ENCODE results near the gene DMAC2L. TPM values are rescaled to one million over a fixed set of nuclear protein-coding genes. Genes with fewer than 3 reads are reported as not detected.
"Not testable (repeated sequence)": the region's sequence is repeated elsewhere in the genome, so short reads cannot be mapped to it uniquely, and the experiment has no call there.

The DMAC2L gene
- total RNA-seq, 1 experiment from 2014 or later = 14.0 TPM

- CTCF ChIA-PET = interaction anchor here (0.7 to 1.0 kb wide), 2 partner anchors 9 to 19 kb away, joined by 3 read pairs; no protein-coding TSS in a partner anchor
- H3K4me1 Mint-ChIP-seq = 0 out of 2 replicates have a peak, but pooled peaks cover 2% of the 10 kb centered on the region
- POLR2A ChIA-PET = no interaction called here
- H3K27me3 Mint-ChIP-seq (ENCODE audit: low read depth) = no peaks in the 10 kb centered on the region
- H3K36me3 Mint-ChIP-seq = no peaks in the 10 kb centered on the region
- TF ChIP-seq NFYB (CRISPR knock-in tag; conservative IDR thresholded peaks at IDR 0.05; ENCODE audit: low read depth) = no peak
- no peak for TF ChIP-seq ZNF396 (CRISPR knock-in tag; IDR thresholded peaks at IDR 0.05; ENCODE audit: borderline replicate concordance)
- no peak for TF ChIP-seq USF1 (CRISPR knock-in tag; IDR thresholded peaks at IDR 0.05)
- no peak for TF ChIP-seq ELF4 (CRISPR knock-in tag; IDR thresholded peaks at IDR 0.05; ENCODE audit: low read depth)
- ATAC-seq (no peak), DNase-seq (ENCODE audit: low spot score) (no peak)
- no peak overlapping the region for H3K4me3 Mint-ChIP-seq
- H3K9me3 Mint-ChIP-seq = peaks cover 7% of the 10 kb centered on the region
- H3K27ac Mint-ChIP-seq = no peak overlapping the region
Measured at GRCh38 chr14:50360093-50360492, 48.0 kb downstream of the DMAC2L start.

GRCh38 chr14:50360851-50361250, 48.7 kb downstream of the DMAC2L start:
- no peak for TF ChIP-seq ZBTB21 (CRISPR knock-in tag; IDR thresholded peaks at IDR 0.05; ENCODE audit: borderline replicate concordance)
- TF ChIP-seq NFATC4 (CRISPR knock-in tag; IDR thresholded peaks at IDR 0.05) = no peak
- TF ChIP-seq, protein P1, sequence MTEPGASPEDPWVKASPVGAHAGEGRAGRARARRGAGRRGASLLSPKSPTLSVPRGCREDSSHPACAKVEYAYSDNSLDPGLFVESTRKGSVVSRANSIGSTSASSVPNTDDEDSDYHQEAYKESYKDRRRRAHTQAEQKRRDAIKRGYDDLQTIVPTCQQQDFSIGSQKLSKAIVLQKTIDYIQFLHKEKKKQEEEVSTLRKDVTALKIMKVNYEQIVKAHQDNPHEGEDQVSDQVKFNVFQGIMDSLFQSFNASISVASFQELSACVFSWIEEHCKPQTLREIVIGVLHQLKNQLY (CRISPR knock-in tag; IDR thresholded peaks at IDR 0.05) = no peak
- no peak for TF ChIP-seq USF1 (CRISPR knock-in tag; IDR thresholded peaks at IDR 0.05)
- TF ChIP-seq ZNF317 (CRISPR knock-in tag; IDR thresholded peaks at IDR 0.05; ENCODE audit: borderline replicate concordance, low read depth) = no peak
- H3K27ac Mint-ChIP-seq = no peak overlapping the region
- no peaks in the 10 kb centered on the region for H3K36me3 Mint-ChIP-seq
- ChIA-PET POLR2A (no interaction called here), CTCF (no interaction called here)
- ATAC-seq (no peak), DNase-seq (ENCODE audit: low spot score) (no peak)
- no peaks in the 10 kb centered on the region for H3K4me1 Mint-ChIP-seq
- H3K4me3 Mint-ChIP-seq = no peak overlapping the region
- H3K9me3 Mint-ChIP-seq = peaks cover 7% of the 10 kb centered on the region
- H3K27me3 Mint-ChIP-seq (ENCODE audit: low read depth) = no peaks in the 10 kb centered on the region

- DNase-seq (ENCODE audit: low spot score); POLR2A ChIA-PET; H3K4me3 Mint-ChIP-seq; H3K36me3 Mint-ChIP-seq; H3K27me3 Mint-ChIP-seq (ENCODE audit: low read depth); H3K4me1 Mint-ChIP-seq; H3K9me3 Mint-ChIP-seq; H3K27ac Mint-ChIP-seq: not testable (repeated sequence)
- peak; percentile 16; the same call in 1 of the 2 replicates for ATAC-seq
- CTCF ChIA-PET = interaction anchor here (0.9 kb wide), 1 partner anchor 9 kb away, joined by 3 read pairs; no protein-coding TSS in a partner anchor
Measured at GRCh38 chr14:50361473-50362403, 49.6 kb downstream of the DMAC2L start.

DNA sequence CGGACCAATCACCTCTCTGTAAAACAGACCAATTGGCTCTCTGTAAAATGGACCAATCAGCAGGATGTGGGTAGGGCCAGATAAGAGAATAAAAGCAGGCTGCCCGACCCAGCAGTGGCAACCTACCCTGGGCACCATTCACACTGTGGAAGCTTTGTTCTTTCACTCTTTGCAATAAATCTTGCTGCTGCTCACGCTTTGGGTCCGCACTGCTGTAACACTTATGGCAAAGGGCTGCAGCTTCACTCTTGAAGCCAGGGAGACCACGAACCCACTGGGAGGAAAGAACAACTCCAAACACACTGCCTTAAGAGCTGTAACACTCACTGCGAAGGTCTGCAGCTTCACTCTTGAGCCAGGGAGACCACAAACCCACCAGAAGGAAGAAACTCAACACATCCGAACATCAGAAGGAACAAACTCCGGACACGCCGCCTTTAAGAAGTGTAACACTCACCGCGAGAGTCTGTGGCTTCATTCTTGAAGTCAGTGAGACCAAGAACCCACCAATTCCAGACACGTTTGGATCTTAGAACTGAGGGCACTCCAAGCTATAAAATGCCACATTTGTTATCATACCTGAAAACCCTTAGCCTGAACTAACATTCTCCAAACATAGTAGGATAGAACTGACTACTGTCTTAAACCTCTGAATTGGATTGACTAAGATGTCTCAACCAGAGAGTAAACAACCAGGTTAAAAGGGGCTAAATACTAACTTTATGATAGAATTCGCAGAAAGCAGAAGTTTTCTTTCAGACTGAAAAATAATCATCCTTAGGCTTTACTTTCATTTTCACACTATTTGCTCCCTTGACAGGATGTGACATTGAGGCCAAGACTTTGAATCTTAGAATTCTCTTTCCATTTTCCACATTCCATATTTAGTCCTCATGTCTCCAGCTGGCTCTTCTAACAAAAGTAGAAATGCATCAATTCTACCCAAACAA, 50.9 kb downstream of the DMAC2L start:
- H3K9me3 Mint-ChIP-seq = peaks cover 7% of the 10 kb centered on the region
- no peaks in the 10 kb centered on the region for H3K4me1 Mint-ChIP-seq
- TF ChIP-seq ATF1 (CRISPR knock-in tag; IDR thresholded peaks at IDR 0.05) (no peak), ZNF281 (CRISPR knock-in tag; IDR thresholded peaks at IDR 0.05) (no peak), ZNF317 (CRISPR knock-in tag; IDR thresholded peaks at IDR 0.05; ENCODE audit: borderline replicate concordance, low read depth) (no peak), CREB1 (CRISPR knock-in tag; IDR thresholded peaks at IDR 0.05) (no peak), JUN (CRISPR knock-in tag; IDR thresholded peaks at IDR 0.05) (no peak)
- TF ChIP-seq, protein P2, sequence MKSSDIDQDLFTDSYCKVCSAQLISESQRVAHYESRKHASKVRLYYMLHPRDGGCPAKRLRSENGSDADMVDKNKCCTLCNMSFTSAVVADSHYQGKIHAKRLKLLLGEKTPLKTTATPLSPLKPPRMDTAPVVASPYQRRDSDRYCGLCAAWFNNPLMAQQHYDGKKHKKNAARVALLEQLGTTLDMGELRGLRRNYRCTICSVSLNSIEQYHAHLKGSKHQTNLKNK (CRISPR knock-in tag; IDR thresholded peaks at IDR 0.05) = no peak
- TF ChIP-seq, protein P3, sequence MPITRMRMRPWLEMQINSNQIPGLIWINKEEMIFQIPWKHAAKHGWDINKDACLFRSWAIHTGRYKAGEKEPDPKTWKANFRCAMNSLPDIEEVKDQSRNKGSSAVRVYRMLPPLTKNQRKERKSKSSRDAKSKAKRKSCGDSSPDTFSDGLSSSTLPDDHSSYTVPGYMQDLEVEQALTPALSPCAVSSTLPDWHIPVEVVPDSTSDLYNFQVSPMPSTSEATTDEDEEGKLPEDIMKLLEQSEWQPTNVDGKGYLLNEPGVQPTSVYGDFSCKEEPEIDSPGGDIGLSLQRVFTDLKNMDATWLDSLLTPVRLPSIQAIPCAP (CRISPR knock-in tag; IDR thresholded peaks at IDR 0.05) = no peak
- no peak overlapping the region for H3K4me3 Mint-ChIP-seq
- no peaks in the 10 kb centered on the region for H3K36me3 Mint-ChIP-seq
- DNase-seq (ENCODE audit: low spot score) (no peak), ATAC-seq (no peak)
- ChIA-PET POLR2A (no interaction called here), CTCF (interaction anchor here (0.8 to 0.9 kb wide), 2 partner anchors 10 to 25 kb away, joined by 3 read pairs; no protein-coding TSS in a partner anchor)
- no peaks in the 10 kb centered on the region for H3K27me3 Mint-ChIP-seq (ENCODE audit: low read depth)
- H3K27ac Mint-ChIP-seq = no peak overlapping the region
